LNCAP (cell line): ENCODE data around the gene TBC1D3D.
"Not testable (repeated sequence)": the region's sequence is repeated elsewhere in the genome, so short reads cannot be mapped to it uniquely, and the experiment has no call there.

ENCODE experiments used
- TF ChIP-seq, protein P1 (sequence below): fragments of 450-650 bp; IDR thresholded peaks from 2 replicates; pipeline ENCODE4 v1.5.1; 2017; ENCODE audit warnings: mild to moderate bottlenecking

Gene TBC1D3D

DNA sequence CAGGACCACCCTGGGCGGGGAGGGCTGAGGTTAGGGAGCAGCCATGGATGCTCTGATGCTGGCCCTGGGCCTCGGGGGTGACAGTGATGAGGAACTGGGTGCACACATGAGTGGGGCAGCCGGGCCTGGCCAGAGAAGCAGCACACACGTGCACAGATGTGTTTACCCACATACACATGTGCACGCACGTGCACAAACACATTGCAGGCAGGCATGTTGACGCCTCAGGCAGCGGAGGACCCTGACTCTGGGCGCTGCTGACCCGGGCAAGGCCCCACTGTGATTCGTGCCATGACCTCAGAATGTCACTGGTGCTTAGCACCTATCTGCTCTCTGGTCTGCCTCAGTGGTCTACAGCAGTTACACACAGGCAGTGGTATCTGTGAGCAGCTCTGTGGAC, at the start of gene TBC1D3D:
Gene TBC1D3D, plus strand, starts transcription at position 301 of the 400 bp plus-strand sequence. CDS start 1,585 bp downstream, outside the sequence.
- TF ChIP-seq, protein P1, sequence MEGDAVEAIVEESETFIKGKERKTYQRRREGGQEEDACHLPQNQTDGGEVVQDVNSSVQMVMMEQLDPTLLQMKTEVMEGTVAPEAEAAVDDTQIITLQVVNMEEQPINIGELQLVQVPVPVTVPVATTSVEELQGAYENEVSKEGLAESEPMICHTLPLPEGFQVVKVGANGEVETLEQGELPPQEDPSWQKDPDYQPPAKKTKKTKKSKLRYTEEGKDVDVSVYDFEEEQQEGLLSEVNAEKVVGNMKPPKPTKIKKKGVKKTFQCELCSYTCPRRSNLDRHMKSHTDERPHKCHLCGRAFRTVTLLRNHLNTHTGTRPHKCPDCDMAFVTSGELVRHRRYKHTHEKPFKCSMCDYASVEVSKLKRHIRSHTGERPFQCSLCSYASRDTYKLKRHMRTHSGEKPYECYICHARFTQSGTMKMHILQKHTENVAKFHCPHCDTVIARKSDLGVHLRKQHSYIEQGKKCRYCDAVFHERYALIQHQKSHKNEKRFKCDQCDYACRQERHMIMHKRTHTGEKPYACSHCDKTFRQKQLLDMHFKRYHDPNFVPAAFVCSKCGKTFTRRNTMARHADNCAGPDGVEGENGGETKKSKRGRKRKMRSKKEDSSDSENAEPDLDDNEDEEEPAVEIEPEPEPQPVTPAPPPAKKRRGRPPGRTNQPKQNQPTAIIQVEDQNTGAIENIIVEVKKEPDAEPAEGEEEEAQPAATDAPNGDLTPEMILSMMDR, result not testable (repeated sequence)

- TF ChIP-seq, protein P1, result not testable (repeated sequence)
Measured at GRCh38 chr17:37988960-37989359, 14.8 kb upstream of the TBC1D3D start, which contains the start of gene TBC1D3L. TBC1D3L (minus strand) TSS chr17:37989060; CDS start chr17:37987520, 1,540 bp downstream.
